Stimulated activated CD8-positive, alpha-beta memory T cell treated with anti-CD3 and anti-CD28 coated beads, Interleukin-7, amount 100 ng/mL, for 24 hours (primary cell): Measurements from ENCODE around the gene JPH3.

ENCODE experiments used
- DNase-seq: peaks from one replicate; pipeline ENCODE4 v3.0.0-alpha.2; 2020; ENCODE audit warnings: low read depth

Gene JPH3

GRCh38 chr16:87626905-87627304 is 24.6 kb downstream of the JPH3 start:
- DNase-seq: no peak

- no peak for DNase-seq
Observed at GRCh38 chr16:87627542-87628245, 25.4 kb downstream of the JPH3 start.

GRCh38 chr16:87628246-87628923 is 26.1 kb downstream of the JPH3 start:
- no peak for DNase-seq

- no peak for DNase-seq
Observed at GRCh38 chr16:87628940-87629339, 26.6 kb downstream of the JPH3 start.

- DNase-seq: no peak
Observed at GRCh38 chr16:87631067-87631466, 28.8 kb downstream of the JPH3 start.

- DNase-seq: no peak
Observed at GRCh38 chr16:87634411-87634810, 32.1 kb downstream of the JPH3 start.

GRCh38 chr16:87635541-87636049 is 33.3 kb downstream of the JPH3 start:
- peak; percentile 41 for DNase-seq

GRCh38 chr16:87636050-87636684 is 33.9 kb downstream of the JPH3 start:
- DNase-seq: peak; percentile 65

- no peak for DNase-seq
Observed at GRCh38 chr16:87636741-87637140, 34.4 kb downstream of the JPH3 start.

- no peak for DNase-seq
Observed at GRCh38 chr16:87637357-87637756, 35.0 kb downstream of the JPH3 start.

- DNase-seq: no peak
Observed at GRCh38 chr16:87638736-87639135, 36.4 kb downstream of the JPH3 start.

GRCh38 chr16:87641721-87642120 is 39.4 kb downstream of the JPH3 start:
- DNase-seq: no peak

GRCh38 chr16:87642491-87642890 is 40.2 kb downstream of the JPH3 start:
- DNase-seq: no peak

- no peak for DNase-seq
Observed at GRCh38 chr16:87644186-87644585, 41.9 kb downstream of the JPH3 start.

- DNase-seq: no peak
Observed at GRCh38 chr16:87644596-87644995, 42.3 kb downstream of the JPH3 start.

GRCh38 chr16:87645802-87646201 is 43.5 kb downstream of the JPH3 start:
- no peak for DNase-seq

GRCh38 chr16:87647431-87648185 is 45.3 kb downstream of the JPH3 start:
- no peak for DNase-seq

- DNase-seq: no peak
Observed at GRCh38 chr16:87648236-87648635, 45.9 kb downstream of the JPH3 start.

GRCh38 chr16:87648698-87649487 is 46.6 kb downstream of the JPH3 start:
- no peak for DNase-seq

- no peak for DNase-seq
Observed at GRCh38 chr16:87652386-87652785, 50.1 kb downstream of the JPH3 start.

GRCh38 chr16:87652799-87653198 is 50.5 kb downstream of the JPH3 start:
- no peak for DNase-seq

- no peak for DNase-seq
Observed at GRCh38 chr16:87653234-87653633, 50.9 kb downstream of the JPH3 start.
